ENCODE data around the gene TRPM3.

TRPM3 gene

GRCh38 chr9:70561786-70562395 lies 559.5 kb downstream of the TRPM3 start:
- no peak overlapping the region for H3K27ac ChIP-seq
- TF ChIP-seq CTCF (conservative IDR thresholded peaks at IDR 0.05) (no peak), ZFX (IDR thresholded peaks at IDR 0.05) (no peak)

- TF ChIP-seq CTCF (conservative IDR thresholded peaks at IDR 0.05) (no peak), ZFX (IDR thresholded peaks at IDR 0.05) (no peak)
- no peak overlapping the region for H3K27ac ChIP-seq
Measured at GRCh38 chr9:70561111-70561510, 560.3 kb downstream of the TRPM3 start.

- TF ChIP-seq ZFX (IDR thresholded peaks at IDR 0.05) = no peak
- TF ChIP-seq CTCF (conservative IDR thresholded peaks at IDR 0.05) = no peak
- H3K27ac ChIP-seq = no peak overlapping the region
Measured at GRCh38 chr9:70559102-70559501, 562.3 kb downstream of the TRPM3 start.

- H3K27ac ChIP-seq = no peak overlapping the region
- no peak for TF ChIP-seq CTCF (conservative IDR thresholded peaks at IDR 0.05)
- TF ChIP-seq ZFX (IDR thresholded peaks at IDR 0.05) = no peak
Measured at GRCh38 chr9:70557661-70558369, 563.6 kb downstream of the TRPM3 start.

- no peak overlapping the region for H3K27ac ChIP-seq
- no peak for TF ChIP-seq CTCF (conservative IDR thresholded peaks at IDR 0.05)
- no peak for TF ChIP-seq ZFX (IDR thresholded peaks at IDR 0.05)
Measured at GRCh38 chr9:70556771-70557170, 564.6 kb downstream of the TRPM3 start.

- H3K27ac ChIP-seq = no peak overlapping the region
- no peak for TF ChIP-seq CTCF (conservative IDR thresholded peaks at IDR 0.05)
- TF ChIP-seq ZFX (IDR thresholded peaks at IDR 0.05) = no peak
Measured at GRCh38 chr9:70554881-70555280, 566.5 kb downstream of the TRPM3 start.

Data from C4-2B (cell line).